ENCODE measurements around the gene TTF2.

GRCh38 chr1:117032681-117033539 lies 27.2 kb upstream of the TTF2 start:
- TF ChIP-seq POLR2A (IDR thresholded peaks at IDR 0.05) (no peak), CTCF (IDR thresholded peaks at IDR 0.05) (no peak)
